K562 (cell line): Measurements from ENCODE around the gene AGPAT3. TPM values are rescaled to one million over a fixed set of nuclear protein-coding genes. Genes with fewer than 3 reads are reported as not detected.

Experiments
- ARHGAP35 ChIP-seq: fragments of 450-650 bp; IDR thresholded peaks from 2 replicates; pipeline ENCODE4 v1.6.1; 2018; ENCODE audit not compliant: partially characterized antibody
- ATF4 ChIP-seq: fragments of 450-650 bp; formaldehyde crosslinking; IDR thresholded peaks from 2 replicates; pipeline ENCODE4 v1.4.0; 2022; ENCODE audit warnings: mild to moderate bottlenecking, moderate library complexity
- CXXC5 ChIP-seq: fragments of 250-450 bp; sonication (Bioruptor Pico); IDR thresholded peaks from 2 replicates; pipeline ENCODE4 v1.8.0; 2022; ENCODE audit warnings: inconsistent platforms, mild to moderate bottlenecking, moderate library complexity
- ELK1 ChIP-seq: sonication (generic); formaldehyde crosslinking; IDR thresholded peaks from 2 replicates; pipeline ENCODE4 v1.8.1; 2022; ENCODE audit warnings: missing genetic modification reagents
- ETS1 ChIP-seq: conservative IDR thresholded peaks from 2 replicates; pipeline ENCODE4 v1.6.1; 2011; ENCODE audit warnings: low read depth, mild to moderate bottlenecking, low read length; ENCODE audit not compliant: control insufficient read depth
- FOXP1 ChIP-seq: sonication (generic); formaldehyde crosslinking; IDR thresholded peaks from 2 replicates; pipeline ENCODE4 v1.8.0; 2022; ENCODE audit warnings: mild to moderate bottlenecking, missing genetic modification reagents
- GTF2A2 ChIP-seq: IDR thresholded peaks from 2 replicates; pipeline ENCODE4 v1.6.1; 2016; ENCODE audit warnings: mild to moderate bottlenecking, missing genetic modification characterization, missing compliant biosample characterization
- HDAC3 ChIP-seq: fragments of 450-650 bp; IDR thresholded peaks from 2 replicates; pipeline ENCODE4 v1.6.1; 2018; ENCODE audit warnings: borderline replicate concordance, mild to moderate bottlenecking, moderate library complexity; ENCODE audit not compliant: partially characterized antibody
- HEY1 ChIP-seq: fragments of 250-450 bp; sonication (Bioruptor Pico); IDR thresholded peaks from 2 replicates; pipeline ENCODE4 v1.5.0; 2020; ENCODE audit warnings: mild to moderate bottlenecking, moderate library complexity, borderline replicate concordance
- HNRNPL ChIP-seq: fragments of 200-400 bp; formaldehyde crosslinking; IDR thresholded peaks from 2 replicates; pipeline ENCODE4 v1.6.1; 2017; ENCODE audit warnings: low read depth, mild to moderate bottlenecking, low read length
- KLF6 ChIP-seq: fragments of 250-450 bp; sonication (Bioruptor Pico); IDR thresholded peaks from 2 replicates; pipeline ENCODE4 v1.4.0; 2020; ENCODE audit warnings: mild to moderate bottlenecking, moderate library complexity, borderline replicate concordance
- MCM3 ChIP-seq: fragments of 450-650 bp; IDR thresholded peaks from 2 replicates; pipeline ENCODE4 v1.6.1; 2016
- OTX1 ChIP-seq: fragments of 450-650 bp; formaldehyde crosslinking; IDR thresholded peaks from 2 replicates; pipeline ENCODE4 v1.4.0; 2022; ENCODE audit warnings: mild to moderate bottlenecking
- PHTF2 ChIP-seq: fragments of 250-450 bp; sonication (Bioruptor Pico); IDR thresholded peaks from 2 replicates; pipeline ENCODE4 v1.5.0; 2021; ENCODE audit warnings: mild to moderate bottlenecking
- RBM15 ChIP-seq: fragments of 200-400 bp; formaldehyde crosslinking; IDR thresholded peaks from 2 replicates; pipeline ENCODE4 v1.6.1; 2018; ENCODE audit warnings: mild to moderate bottlenecking, low read length, moderate library complexity; ENCODE audit not compliant: insufficient read depth
- RNF2 ChIP-seq: sonication (generic); IDR thresholded peaks from 2 replicates; pipeline ENCODE4 v1.6.1; 2016
- RNF219 ChIP-seq: fragments of 250-450 bp; sonication (Bioruptor Pico); IDR thresholded peaks from 2 replicates; pipeline ENCODE4 v1.5.0; 2022; ENCODE audit warnings: mild to moderate bottlenecking
- SREBF2 ChIP-seq: sonication (generic); formaldehyde crosslinking; IDR thresholded peaks from 2 replicates; pipeline ENCODE4 v1.4.0; 2020; ENCODE audit warnings: mild to moderate bottlenecking, missing genetic modification reagents
- TBP ChIP-seq: optimal IDR thresholded peaks from 2 replicates; pipeline ENCODE3; 2011; ENCODE audit warnings: low read depth, low read length, improper control_type of control experiment
- ZNF584 ChIP-seq: fragments of 200-800 bp; sonication (Bioruptor generic); IDR thresholded peaks from 2 replicates; pipeline ENCODE4 v1.6.1; 2016; ENCODE audit warnings: low read depth, mild to moderate bottlenecking, missing genetic modification characterization, missing compliant biosample characterization
- ZNF707 ChIP-seq: fragments of 250-450 bp; sonication (Bioruptor Pico); conservative IDR thresholded peaks from 2 replicates; pipeline ENCODE4 v1.8.0; 2022; ENCODE audit warnings: inconsistent platforms, mild to moderate bottlenecking, moderate library complexity
- ZZZ3 ChIP-seq: fragments of 450-650 bp; IDR thresholded peaks from 2 replicates; pipeline ENCODE4 v1.6.1; 2016; ENCODE audit warnings: antibody characterized with exemption, mild to moderate bottlenecking, moderate library complexity
- polyA plus RNA-seq, 8 experiments: library from polyadenylated mRNA; depleted of rRNA in 4 of 8; stranded (reverse) in 5 of 8; unstranded in 3 of 8; fragments of >200 nt; fragmentation: Nextera tagmentation in 2 of 8; fragmentation: Illumina TruSeq in 1 of 8; extraction: Ambion mirVana in 2 of 8; extraction: Trizol in 1 of 8; gene quantifications; 2 replicates each; pipeline versions ENCODE4 v1.2.1 to v1.2.3, GENCODE V29; 2011 to 2014; ENCODE audit warnings: inconsistent platforms in 1 of 8, missing spikeins in 1 of 8
- total RNA-seq, 7 experiments: library from RNA; depleted of rRNA in 6 of 7; stranded (reverse); fragments of >200 nt in 6 of 7; fragmentation: Illumina TruSeq in 2 of 7; extraction: Trizol in 2 of 7; gene quantifications; 2 replicates each; pipeline versions ENCODE4 v1.2.1 to v1.2.3, GENCODE V29; 2011 to 2021; ENCODE audit warnings: low replicate concordance in 1 of 7

The AGPAT3 gene
- total and polyA plus RNA-seq, 9 of the 15 experiments (the other 6 are each of a cell fraction or from before 2014, with no cell fraction given) = 1.5 to 88.4 (median 35.7) TPM

GRCh38 chr21:43858806-43859648, 6.0 kb upstream of the AGPAT3 start (continued):
- TF ChIP-seq CXXC5 (CRISPR knock-in tag) (no peak), ETS1 (no peak), RNF2 (no peak), GTF2A2 (tag) (no peak), ARHGAP35 (no peak), RBM15 (no peak), TBP (no peak), KLF6 (no peak), FOXP1 (no peak), ELK1 (no peak), HEY1 (CRISPR knock-in tag) (no peak), HDAC3 (no peak), RNF219 (CRISPR knock-in tag) (no peak), MCM3 (no peak), OTX1 (no peak), SREBF2 (no peak), ZNF584 (no peak), ZZZ3 (no peak), ATF4 (CRISPR knock-in tag) (no peak), PHTF2 (no peak), HNRNPL (no peak), ZNF707 (CRISPR knock-in tag) (no peak)
